OCI-M2 (cell line): ENCODE data around the gene DDX18.
"Not testable (repeated sequence)": the region's sequence is repeated elsewhere in the genome, so short reads cannot be mapped to it uniquely, and the experiment has no call there.

ENCODE experiments used
- DNase-seq: peaks from one replicate; lab custom pipeline; 2025; ENCODE audit not compliant: unreplicated experiment; lab: John Stamatoyannopoulos, UW

Gene DDX18

GRCh38 chr2:117814417-117815264, at the start of gene DDX18:
Gene DDX18, plus strand, starts transcription at chr2:117814691. Its CDS starts 87 bp downstream, at chr2:117814778.
- DNase-seq: peak; percentile 59

GRCh38 chr2:117770730-117771129, 43.8 kb upstream of the DDX18 start:
- no peak for DNase-seq

GRCh38 chr2:117771969-117772630, 42.4 kb upstream of the DDX18 start:
- DNase-seq: no peak

- no peak for DNase-seq
Measured at GRCh38 chr2:117774716-117775115, 39.8 kb upstream of the DDX18 start.

- no peak for DNase-seq
Measured at GRCh38 chr2:117775703-117776219, 38.7 kb upstream of the DDX18 start.

GRCh38 chr2:117776888-117777287, 37.6 kb upstream of the DDX18 start:
- DNase-seq: no peak

GRCh38 chr2:117785740-117786139, 28.8 kb upstream of the DDX18 start:
- DNase-seq: peak; percentile 7

DNA sequence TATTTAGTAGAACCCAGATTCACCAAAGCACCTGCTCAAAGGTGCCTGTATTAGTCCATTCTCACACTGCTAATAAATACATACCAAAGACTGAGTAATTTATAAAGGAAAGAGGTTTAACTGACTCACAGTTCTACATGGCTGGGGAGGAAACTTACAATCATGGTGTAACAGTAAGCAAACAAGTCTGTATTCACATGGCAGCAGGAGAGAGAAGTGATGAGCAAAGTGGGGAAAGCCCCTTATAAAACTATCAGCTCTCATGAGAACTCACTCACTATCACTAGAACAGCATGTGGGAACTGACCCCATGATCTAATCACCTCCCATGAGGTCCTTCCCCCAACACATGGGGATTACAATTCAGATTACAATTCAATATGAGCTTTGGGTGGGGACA, 28.0 kb upstream of the DDX18 start:
- no peak for DNase-seq

- DNase-seq: no peak
Measured at GRCh38 chr2:117789505-117789904, 25.0 kb upstream of the DDX18 start.

DNA sequence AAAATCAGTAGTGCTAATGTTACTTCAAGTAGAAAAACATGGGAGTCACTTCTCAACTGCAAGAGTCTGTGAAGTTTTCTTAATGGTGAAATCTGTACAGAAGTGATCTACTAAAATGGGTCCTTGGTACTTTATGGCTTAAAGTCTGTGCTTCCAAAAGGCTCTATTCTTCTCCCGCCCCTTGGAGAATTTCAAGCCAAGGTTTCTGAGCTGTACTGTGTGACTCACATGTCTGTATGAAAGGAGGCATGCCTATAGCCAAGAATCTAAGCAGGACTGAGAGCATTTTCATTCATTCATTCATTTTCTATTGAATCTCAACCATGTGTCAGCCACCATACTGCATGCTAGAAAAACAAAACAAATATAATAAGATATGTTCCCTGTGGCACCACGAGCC, 19.8 kb upstream of the DDX18 start:
- no peak for DNase-seq

GRCh38 chr2:117801826-117802225, 12.7 kb upstream of the DDX18 start:
- DNase-seq: no peak

DNA sequence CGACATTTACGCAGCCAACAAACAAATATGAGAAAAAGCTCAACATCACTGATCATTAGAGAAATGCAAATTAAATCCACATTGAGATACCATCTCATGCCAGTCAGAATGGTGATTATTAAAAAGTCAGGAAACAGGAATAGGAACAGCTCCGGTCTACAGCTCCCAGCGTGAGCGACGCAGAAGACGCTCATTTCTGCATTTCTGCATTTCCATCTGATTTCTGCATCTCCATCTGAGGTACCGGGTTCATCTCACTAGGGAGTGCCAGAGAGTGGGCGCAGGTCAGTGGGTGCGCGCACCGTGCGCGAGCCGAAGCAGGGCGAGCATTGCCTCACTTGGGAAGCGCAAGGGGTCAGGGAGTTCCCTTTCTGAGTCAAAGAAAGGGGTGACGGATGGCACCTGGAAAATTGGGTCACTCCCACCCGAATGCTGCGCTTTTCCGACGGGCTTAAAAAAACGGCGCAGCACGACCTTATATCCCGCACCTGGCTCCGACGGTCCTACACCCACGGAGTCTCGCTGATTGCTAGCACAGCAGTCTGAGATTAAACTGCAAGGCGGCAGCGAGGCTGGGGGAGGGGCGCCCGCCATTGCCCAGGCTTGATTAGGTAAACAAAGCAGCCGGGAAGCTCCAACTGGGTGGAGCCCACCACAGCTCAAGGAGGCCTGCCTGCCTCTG, 10.7 kb upstream of the DDX18 start:
- not testable (repeated sequence) for DNase-seq

- no peak for DNase-seq
Measured at GRCh38 chr2:117812443-117812842, 2.0 kb upstream of the DDX18 start.

- no peak for DNase-seq
Measured at GRCh38 chr2:117815946-117816345, 1.5 kb downstream of the DDX18 start.

DNA sequence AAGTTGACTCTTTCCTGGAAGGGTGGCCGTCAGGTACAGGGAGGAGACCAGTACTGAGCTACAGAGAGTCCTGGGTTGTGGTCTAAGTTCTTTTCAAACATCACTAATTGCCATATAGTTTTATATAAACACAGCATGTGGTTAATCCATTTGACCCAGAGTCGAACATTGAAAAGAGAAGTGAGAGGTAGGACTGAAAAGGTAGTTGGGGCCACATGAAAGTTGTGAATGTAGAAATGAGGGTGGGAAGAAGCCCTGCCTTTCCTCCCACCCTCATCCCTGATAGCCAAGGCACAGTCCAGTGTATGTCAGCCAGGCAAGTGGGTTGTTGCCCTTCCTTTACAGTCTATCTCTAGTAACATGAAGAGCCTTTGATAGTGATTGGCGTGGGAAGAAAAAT, 4.4 kb downstream of the DDX18 start:
- DNase-seq: no peak

DNA sequence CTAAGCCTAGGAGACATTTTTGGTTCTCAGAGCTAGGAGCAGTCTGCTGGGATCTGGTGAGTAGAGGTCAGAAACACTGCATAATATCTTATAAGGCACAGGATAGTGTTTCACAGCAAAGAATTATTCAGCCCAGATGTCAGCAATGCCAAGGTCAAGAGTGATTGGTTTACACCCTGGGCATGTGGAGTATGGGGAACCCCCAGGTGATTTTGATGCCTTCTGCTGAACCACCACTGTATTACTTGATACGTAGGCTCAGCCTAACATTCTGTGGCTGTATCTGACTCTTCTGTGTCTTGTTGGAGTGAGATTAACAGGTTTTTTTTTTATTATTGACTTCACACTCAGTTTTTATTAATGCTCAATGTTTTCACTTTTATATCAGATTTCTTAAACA, 6.0 kb downstream of the DDX18 start:
- DNase-seq: no peak

- DNase-seq: no peak
Measured at GRCh38 chr2:117825437-117825836, 10.9 kb downstream of the DDX18 start.

DNA sequence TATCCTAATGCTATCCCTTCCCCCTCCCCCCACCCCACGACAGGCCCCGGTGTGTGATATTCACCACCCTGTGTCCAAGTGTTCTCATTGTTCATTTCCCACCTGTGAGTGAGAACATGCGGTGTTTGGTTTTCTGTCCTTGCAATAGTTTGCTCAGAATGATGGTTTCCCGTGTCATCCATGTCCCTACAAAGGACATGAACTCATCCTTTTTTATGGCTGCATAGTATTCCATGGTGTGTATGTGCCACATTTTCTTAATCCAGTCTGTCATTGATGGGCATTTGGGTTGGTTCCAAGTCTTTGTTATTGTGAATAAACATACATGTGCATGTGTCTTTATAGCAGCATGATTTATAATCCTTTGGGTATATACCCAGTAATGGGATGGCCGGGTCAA, 13.0 kb downstream of the DDX18 start:
- DNase-seq: not testable (repeated sequence)

DNA sequence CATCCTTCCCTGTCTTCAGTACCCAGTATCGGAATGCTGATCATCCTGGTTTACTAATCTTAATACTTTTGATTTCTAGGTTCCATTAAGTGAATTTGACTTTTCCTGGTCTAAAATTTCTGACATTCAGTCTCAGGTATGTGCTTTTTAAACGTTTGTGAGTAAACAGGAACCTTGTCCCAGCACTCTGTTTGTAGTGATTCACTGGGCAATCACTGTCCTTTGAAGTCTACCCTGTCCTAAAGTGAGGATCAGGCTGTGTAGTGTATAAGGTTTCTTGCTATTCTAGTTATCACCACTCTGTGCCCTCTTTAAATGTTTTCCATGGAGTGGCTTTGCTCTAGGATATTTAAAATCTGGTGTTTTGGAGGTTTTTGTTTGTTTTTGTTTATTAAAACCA, 14.4 kb downstream of the DDX18 start:
- no peak for DNase-seq

DNA sequence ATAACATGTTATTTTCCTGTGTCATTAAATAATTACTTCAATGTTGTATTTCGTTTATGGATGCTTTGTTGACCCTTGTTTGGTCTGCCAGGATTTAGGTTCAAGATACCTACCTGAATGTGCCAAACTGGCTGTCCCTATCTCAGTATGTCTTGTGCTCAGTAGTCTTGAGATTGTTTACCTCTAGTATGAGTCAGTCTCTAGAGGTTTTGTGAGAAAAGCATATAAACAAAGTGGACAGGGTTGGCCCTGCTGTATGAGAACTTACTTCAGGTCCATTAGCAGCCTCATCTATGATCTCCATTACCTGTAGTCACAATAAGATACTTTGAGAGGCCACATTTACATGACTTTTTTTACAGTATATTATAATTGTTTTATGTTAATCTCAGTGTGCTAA, 17.8 kb downstream of the DDX18 start:
- no peak for DNase-seq

- no peak for DNase-seq
Measured at GRCh38 chr2:117832905-117833613, 18.6 kb downstream of the DDX18 start.
